ENCODE results near the gene INSYN2A.

Gene INSYN2A

DNA sequence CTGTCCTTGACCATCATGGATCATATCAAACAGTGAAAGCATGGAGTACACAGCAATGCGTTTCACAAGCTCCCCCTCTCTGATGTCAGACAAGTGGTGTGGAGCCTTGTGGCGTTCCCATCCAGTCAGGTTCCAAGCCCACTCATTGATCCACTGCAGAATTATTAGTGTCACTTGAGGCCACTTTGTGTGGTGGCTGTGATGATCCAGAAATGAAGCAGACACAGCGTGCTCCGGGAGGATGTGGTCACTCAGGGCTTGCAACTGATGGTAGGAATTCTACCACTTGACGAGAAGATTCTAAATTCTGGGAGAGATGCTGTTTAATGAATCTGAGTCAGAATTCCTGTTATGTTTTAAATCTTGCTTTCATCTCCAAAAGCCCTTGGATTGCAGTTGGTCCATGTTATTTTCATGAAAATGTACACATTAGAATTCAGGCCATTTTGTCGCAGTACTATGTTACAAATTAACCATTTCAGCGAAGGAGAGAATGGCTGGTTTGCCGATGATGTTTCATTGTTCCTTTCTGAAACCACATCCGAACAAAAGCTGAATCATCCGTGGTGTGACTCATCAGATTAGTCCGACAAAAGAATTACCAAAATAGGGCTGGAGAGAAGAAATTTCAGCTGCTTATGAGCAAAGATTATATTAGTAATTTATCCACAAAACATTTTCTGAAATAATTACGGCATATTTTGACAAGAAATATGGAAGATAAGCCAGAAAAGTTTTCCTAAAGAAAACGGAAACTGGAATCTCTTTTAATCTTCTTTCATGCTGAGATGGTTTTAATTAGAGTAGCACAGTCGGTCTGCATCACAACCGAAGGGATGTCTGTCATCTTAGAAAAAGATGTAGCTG, 48.1 kb downstream of the INSYN2A start:
- no peak for TF ChIP-seq POLR2AphosphoS5 (IDR thresholded peaks at IDR 0.05; ENCODE audit: low read depth, low read length)
- TF ChIP-seq, protein P1, sequence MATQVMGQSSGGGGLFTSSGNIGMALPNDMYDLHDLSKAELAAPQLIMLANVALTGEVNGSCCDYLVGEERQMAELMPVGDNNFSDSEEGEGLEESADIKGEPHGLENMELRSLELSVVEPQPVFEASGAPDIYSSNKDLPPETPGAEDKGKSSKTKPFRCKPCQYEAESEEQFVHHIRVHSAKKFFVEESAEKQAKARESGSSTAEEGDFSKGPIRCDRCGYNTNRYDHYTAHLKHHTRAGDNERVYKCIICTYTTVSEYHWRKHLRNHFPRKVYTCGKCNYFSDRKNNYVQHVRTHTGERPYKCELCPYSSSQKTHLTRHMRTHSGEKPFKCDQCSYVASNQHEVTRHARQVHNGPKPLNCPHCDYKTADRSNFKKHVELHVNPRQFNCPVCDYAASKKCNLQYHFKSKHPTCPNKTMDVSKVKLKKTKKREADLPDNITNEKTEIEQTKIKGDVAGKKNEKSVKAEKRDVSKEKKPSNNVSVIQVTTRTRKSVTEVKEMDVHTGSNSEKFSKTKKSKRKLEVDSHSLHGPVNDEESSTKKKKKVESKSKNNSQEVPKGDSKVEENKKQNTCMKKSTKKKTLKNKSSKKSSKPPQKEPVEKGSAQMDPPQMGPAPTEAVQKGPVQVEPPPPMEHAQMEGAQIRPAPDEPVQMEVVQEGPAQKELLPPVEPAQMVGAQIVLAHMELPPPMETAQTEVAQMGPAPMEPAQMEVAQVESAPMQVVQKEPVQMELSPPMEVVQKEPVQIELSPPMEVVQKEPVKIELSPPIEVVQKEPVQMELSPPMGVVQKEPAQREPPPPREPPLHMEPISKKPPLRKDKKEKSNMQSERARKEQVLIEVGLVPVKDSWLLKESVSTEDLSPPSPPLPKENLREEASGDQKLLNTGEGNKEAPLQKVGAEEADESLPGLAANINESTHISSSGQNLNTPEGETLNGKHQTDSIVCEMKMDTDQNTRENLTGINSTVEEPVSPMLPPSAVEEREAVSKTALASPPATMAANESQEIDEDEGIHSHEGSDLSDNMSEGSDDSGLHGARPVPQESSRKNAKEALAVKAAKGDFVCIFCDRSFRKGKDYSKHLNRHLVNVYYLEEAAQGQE (IDR thresholded peaks at IDR 0.05; ENCODE audit: insufficient read depth in 1 of 2, low read depth in 2 of 2, low read length in 2 of 2) = no peak
- no peak for TF ChIP-seq SIN3A (IDR thresholded peaks at IDR 0.05; ENCODE audit: borderline replicate concordance, insufficient read depth, low read length)
- no peak for TF ChIP-seq FOXP2 (optimal IDR thresholded peaks at IDR 0.05; ENCODE audit: borderline replicate concordance, extremely low read depth, extremely low read length, insufficient read depth)
- no peak for TF ChIP-seq TAF1 (IDR thresholded peaks at IDR 0.05; ENCODE audit: borderline replicate concordance, insufficient read depth, low read length)

DNA sequence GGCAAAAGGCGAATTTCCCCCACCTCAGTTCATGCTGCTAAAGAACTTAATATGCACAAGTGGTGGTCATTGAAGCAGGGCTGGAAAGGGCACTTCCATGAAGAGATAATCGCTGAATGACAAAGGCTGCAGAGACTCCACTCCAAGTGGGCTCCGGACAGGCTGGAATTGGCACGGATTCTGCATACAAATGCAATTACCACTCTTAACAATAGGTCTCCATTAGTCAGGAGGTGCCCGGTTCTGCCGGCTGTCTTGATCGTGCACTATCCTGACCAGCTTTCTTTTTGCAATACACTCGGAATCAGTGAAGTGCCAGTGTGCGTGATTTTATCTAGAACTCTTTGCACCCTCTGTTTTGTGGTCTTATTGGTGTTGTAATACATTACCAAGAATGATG, 49.7 kb downstream of the INSYN2A start:
- TF ChIP-seq POLR2AphosphoS5 (IDR thresholded peaks at IDR 0.05; ENCODE audit: low read depth, low read length) (no peak), SIN3A (IDR thresholded peaks at IDR 0.05; ENCODE audit: borderline replicate concordance, insufficient read depth, low read length) (no peak), FOXP2 (optimal IDR thresholded peaks at IDR 0.05; ENCODE audit: borderline replicate concordance, extremely low read depth, extremely low read length, insufficient read depth) (no peak), TAF1 (IDR thresholded peaks at IDR 0.05; ENCODE audit: borderline replicate concordance, insufficient read depth, low read length) (no peak)
- TF ChIP-seq, protein P1 (IDR thresholded peaks at IDR 0.05; ENCODE audit: insufficient read depth in 1 of 2, low read depth in 2 of 2, low read length in 2 of 2) = no peak

Data from PFSK-1 (cell line).